PFSK-1 (cell line): Measurements from ENCODE around the gene MAP2.

ENCODE experiments used
- FOXP2 ChIP-seq: optimal IDR thresholded peaks from 2 replicates; pipeline ENCODE3; 2011; ENCODE audit warnings: borderline replicate concordance, control low read depth, inconsistent platforms; ENCODE audit not compliant: insufficient read depth; ENCODE audit errors: extremely low read length, extremely low read depth
- POLR2AphosphoS5 ChIP-seq: IDR thresholded peaks from 2 replicates; pipeline ENCODE4 v1.6.1; 2012; ENCODE audit warnings: low read depth, mild to moderate bottlenecking, control low read depth, low read length, moderate library complexity
- REST ChIP-seq, 2 experiments: IDR thresholded peaks; 2 replicates each; pipeline versions ENCODE4 v1.6.1 to v1.8.0; 2011 to 2012; ENCODE audit warnings: low read depth in 2 of 2, low read length in 2 of 2, control low read depth in 1 of 2, inconsistent platforms in 1 of 2, mild to moderate bottlenecking in 1 of 2, moderate library complexity in 1 of 2; ENCODE audit not compliant: insufficient read depth in 1 of 2
- SIN3A ChIP-seq: IDR thresholded peaks from 2 replicates; pipeline ENCODE4 v1.6.1; 2012; ENCODE audit warnings: mild to moderate bottlenecking, low read length, moderate library complexity, borderline replicate concordance; ENCODE audit not compliant: insufficient read depth
- TAF1 ChIP-seq: IDR thresholded peaks from 2 replicates; pipeline ENCODE4 v1.6.1; 2012; ENCODE audit warnings: low read length, control low read depth, borderline replicate concordance; ENCODE audit not compliant: insufficient read depth

DNA sequence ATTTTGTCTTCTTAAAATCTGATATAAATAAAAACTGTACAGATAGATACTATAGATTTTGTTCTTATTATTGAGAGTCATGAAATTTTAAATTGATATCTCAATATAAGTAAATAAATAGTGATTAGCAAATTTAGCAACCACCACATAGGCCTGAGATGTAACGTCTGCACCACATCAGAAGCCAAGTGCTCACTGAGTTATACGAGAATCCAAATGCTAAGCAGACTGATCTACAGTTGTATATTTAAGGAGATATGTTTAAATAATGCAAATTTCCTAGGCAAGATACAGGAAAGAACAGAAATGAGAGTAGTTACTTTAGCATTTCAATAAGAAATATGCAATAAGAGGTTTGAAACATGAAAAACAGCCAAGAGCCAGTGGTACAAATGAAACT, 262.6 kb downstream of the MAP2 start:
- no peak for TF ChIP-seq POLR2AphosphoS5
- TF ChIP-seq TAF1 = no peak
- TF ChIP-seq REST (IDR thresholded peaks at IDR 0.05; ENCODE audit: insufficient read depth in 1 of 2, low read depth in 2 of 2, low read length in 2 of 2) = no peak
- no peak for TF ChIP-seq SIN3A
- no peak for TF ChIP-seq FOXP2
